Measurements from ENCODE around the gene COL18A1. TPM values are rescaled to one million over a fixed set of nuclear protein-coding genes. Genes with fewer than 3 reads are reported as not detected.

Gene COL18A1
- total RNA-seq, 1 donor from 2014 or later, result 59.0 TPM

DNA sequence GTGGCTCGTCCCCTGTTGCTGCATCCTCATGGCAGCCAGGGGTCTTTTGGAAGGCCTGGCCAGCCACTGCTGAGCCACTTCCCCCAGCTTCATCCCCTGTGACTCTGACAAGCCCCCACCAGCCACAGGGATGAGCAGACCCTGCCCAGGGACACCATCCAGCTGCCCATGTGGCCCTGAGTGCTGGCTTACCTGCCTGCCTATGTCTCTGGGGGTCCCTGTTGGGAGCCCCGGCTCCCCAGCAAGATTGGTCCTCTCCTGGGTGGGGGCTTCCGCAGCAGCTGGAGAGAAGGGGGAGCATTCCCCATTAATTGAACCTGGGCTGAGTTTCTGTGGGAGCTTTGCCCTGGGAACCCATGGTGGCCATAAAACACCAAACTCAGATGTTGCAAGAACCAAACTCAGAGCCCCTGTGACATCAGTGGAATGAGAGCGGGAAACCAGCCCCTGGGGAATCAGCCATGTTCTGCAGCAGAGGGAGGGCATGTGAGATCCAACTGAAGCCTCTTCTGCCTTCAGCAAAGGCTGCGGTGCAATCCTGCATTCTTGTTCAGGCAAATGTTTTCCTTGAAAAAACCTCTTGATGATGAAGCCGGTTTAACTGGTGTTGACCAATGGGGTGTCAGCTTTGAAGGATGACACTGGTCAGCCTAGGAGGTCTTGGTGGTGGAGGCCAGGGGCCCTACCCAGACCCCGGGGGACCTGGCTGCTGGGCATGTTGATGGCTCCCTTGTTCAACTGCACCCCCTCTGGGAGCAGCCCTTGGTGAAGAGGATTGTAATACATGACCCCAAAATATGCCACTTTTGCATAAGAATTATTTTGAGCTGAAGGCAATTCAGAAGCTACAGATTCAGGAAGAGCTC lies 28.3 kb upstream of the COL18A1 start:
- Histone ChIP-seq H3K4me1 (ENCODE audit: control insufficient read depth in 3 of 3, insufficient read depth in 3 of 3, low read length in 3 of 3) (no peaks in the 10 kb centered on the region), H3K36me3 (ENCODE audit: control insufficient read depth in 3 of 3, insufficient read depth in 3 of 3, low read length in 3 of 3) (no peaks in the 10 kb centered on the region), H3K9ac (ENCODE audit: low read depth in 1 of 3, low read length in 3 of 3) (no peak overlapping the region), H3K27ac (ENCODE audit: low read depth, low read length) (no peak overlapping the region), H3K9me3 (ENCODE audit: control insufficient read depth in 3 of 3, low read length in 3 of 3) (no peaks in the 10 kb centered on the region), H3K27me3 (ENCODE audit: control insufficient read depth in 3 of 3, insufficient read depth in 3 of 3, low read length in 3 of 3) (peaks cover 6 to 11% (median 8%) of the 10 kb centered on the region in 3 donors), H3K4me3 (ENCODE audit: low read length in 3 of 3) (no peak overlapping the region)

DNA sequence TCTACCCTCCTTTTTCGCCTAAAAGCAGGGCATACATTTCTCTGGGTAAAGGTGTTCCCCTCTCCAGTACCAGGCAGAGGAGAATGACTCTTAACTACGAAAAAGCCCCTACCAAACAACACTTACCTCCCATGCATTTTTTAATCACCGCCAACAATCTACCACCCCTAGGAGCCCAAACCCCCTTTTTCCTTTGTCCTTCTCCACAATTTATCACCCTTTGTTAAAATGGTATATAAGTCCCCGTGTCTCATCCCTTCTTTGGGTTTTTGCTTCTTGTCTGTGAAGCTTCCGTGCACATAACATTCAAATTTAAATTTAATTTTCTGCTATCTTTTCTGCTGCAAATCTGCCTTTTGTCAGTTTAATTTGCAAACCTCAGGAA lies 27.6 kb upstream of the COL18A1 start:
- H3K36me3 ChIP-seq (ENCODE audit: control insufficient read depth in 3 of 3, insufficient read depth in 3 of 3, low read length in 3 of 3), result no peaks in the 10 kb centered on the region
- H3K9me3 ChIP-seq (ENCODE audit: control insufficient read depth in 3 of 3, low read length in 3 of 3), result no peaks in the 10 kb centered on the region
- no peak overlapping the region for H3K27ac ChIP-seq (ENCODE audit: low read depth, low read length)
- H3K4me1 ChIP-seq (ENCODE audit: control insufficient read depth in 3 of 3, insufficient read depth in 3 of 3, low read length in 3 of 3), result no peaks in the 10 kb centered on the region
- H3K9ac ChIP-seq (ENCODE audit: low read depth in 1 of 3, low read length in 3 of 3), result no peak overlapping the region
- H3K27me3 ChIP-seq (ENCODE audit: control insufficient read depth in 3 of 3, insufficient read depth in 3 of 3, low read length in 3 of 3), result peaks cover 4 to 11% (median 10%) of the 10 kb centered on the region in 3 donors
- H3K4me3 ChIP-seq (ENCODE audit: low read length in 3 of 3), result no peak overlapping the region

DNA sequence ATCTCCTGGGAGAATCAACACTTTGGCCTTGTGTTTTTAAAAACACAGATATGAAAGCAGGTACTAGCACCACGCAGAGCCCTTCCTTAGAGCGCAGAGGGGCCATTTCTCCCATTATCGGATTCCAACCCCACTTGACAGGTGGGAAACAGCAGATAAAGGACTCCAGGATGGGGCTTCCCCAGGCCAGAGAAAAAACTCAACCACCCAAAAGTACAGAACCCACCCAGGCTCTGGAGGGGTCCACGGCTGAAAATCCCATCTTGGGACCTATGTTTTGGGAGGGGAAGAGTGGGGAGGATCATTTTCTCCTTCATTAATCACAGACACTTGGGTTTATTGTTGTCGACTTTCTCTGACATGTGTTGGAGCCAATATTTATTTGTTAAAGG lies 27.1 kb upstream of the COL18A1 start:
- no peak overlapping the region for H3K27ac ChIP-seq (ENCODE audit: low read depth, low read length)
- peaks cover 6 to 13% (median 13%) of the 10 kb centered on the region in 3 donors for H3K27me3 ChIP-seq (ENCODE audit: control insufficient read depth in 3 of 3, insufficient read depth in 3 of 3, low read length in 3 of 3)
- H3K36me3 ChIP-seq (ENCODE audit: control insufficient read depth in 3 of 3, insufficient read depth in 3 of 3, low read length in 3 of 3), result no peaks in the 10 kb centered on the region
- H3K9ac ChIP-seq (ENCODE audit: low read depth in 1 of 3, low read length in 3 of 3), result no peak overlapping the region
- no peaks in the 10 kb centered on the region for H3K4me1 ChIP-seq (ENCODE audit: control insufficient read depth in 3 of 3, insufficient read depth in 3 of 3, low read length in 3 of 3)
- H3K4me3 ChIP-seq (ENCODE audit: low read length in 3 of 3), result no peak overlapping the region
- H3K9me3 ChIP-seq (ENCODE audit: control insufficient read depth in 3 of 3, low read length in 3 of 3), result no peaks in the 10 kb centered on the region

DNA sequence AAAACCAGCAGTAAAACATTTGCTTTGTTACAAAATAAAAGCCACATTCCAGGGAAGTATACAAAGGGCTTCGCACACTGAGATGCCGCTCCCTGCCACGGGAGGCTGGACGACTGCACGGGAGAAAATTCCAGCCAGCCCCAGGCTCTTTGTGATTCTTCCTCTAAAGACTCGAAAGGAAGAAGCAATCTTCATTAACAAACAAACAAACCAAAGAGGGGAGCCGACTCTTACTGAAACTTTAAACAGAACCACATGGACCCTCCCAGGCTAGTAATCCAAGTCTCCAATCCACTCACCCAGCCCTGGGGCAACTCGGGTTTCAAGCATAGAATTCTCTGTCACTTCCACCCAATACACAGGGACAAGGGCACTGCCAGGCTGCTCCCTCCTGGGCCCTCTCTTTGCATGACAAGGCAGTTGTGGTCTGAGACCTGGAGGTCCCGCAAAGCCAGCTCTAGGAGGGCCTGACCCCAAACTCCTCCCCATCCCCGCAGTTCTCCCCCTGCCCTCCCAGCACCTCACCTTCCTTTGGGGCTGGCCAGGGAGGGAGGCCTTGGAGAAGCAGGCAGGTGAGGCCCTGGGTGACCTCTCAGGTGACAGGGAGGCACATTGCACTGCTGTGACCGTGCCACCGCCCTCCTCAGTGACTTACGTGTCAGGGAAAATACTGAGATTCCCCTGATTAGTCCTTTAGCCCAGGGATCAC lies 26.6 kb upstream of the COL18A1 start:
- H3K27me3 ChIP-seq (ENCODE audit: control insufficient read depth in 3 of 3, insufficient read depth in 3 of 3, low read length in 3 of 3), result peaks cover 7 to 17% (median 14%) of the 10 kb centered on the region in 3 donors
- no peaks in the 10 kb centered on the region for H3K4me1 ChIP-seq (ENCODE audit: control insufficient read depth in 3 of 3, insufficient read depth in 3 of 3, low read length in 3 of 3)
- no peak overlapping the region for H3K27ac ChIP-seq (ENCODE audit: low read depth, low read length)
- no peaks in the 10 kb centered on the region for H3K36me3 ChIP-seq (ENCODE audit: control insufficient read depth in 3 of 3, insufficient read depth in 3 of 3, low read length in 3 of 3)
- H3K4me3 ChIP-seq (ENCODE audit: low read length in 3 of 3), result no peak overlapping the region
- H3K9me3 ChIP-seq (ENCODE audit: control insufficient read depth in 3 of 3, low read length in 3 of 3), result no peaks in the 10 kb centered on the region
- no peak overlapping the region for H3K9ac ChIP-seq (ENCODE audit: low read depth in 1 of 3, low read length in 3 of 3)

DNA sequence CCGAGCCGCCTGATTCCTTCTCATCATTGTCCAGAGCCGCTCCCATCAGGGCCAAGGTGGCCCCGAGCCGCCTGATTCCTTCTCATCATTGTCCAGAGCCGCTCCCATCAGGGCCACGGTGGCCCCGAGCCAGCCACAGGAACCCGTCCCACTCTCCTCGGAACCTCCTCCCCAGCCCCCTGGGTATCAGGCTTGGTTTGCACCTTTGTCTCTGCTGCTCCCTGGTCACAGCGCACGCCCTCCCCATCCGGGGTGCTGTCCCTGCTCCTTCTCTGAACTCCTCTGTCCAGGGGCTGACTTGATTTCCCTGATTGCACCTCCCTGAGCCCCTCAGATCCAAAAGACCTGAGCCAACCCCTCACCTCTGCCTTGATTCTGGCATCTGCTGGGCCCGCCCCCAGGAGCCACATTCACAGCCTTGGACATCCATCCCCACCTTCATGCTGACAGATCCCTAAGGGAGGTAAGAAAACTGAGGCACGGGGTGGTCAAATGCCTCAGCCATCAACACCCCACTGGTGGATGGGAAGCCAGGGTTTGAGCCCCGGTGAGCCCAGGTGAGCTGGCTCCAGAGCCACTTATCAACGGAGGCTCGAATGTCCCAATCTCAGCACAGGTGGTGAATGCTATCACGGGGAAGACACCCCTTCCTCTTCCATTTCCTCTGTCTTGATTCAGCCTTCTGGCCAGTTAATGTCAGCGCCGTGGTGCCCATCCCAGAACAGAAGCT lies 25.6 kb upstream of the COL18A1 start:
- H3K36me3 ChIP-seq (ENCODE audit: control insufficient read depth in 3 of 3, insufficient read depth in 3 of 3, low read length in 3 of 3), result no peaks in the 10 kb centered on the region
- no peak overlapping the region for H3K4me3 ChIP-seq (ENCODE audit: low read length in 3 of 3)
- no peaks in the 10 kb centered on the region for H3K9me3 ChIP-seq (ENCODE audit: control insufficient read depth in 3 of 3, low read length in 3 of 3)
- H3K27ac ChIP-seq (ENCODE audit: low read depth, low read length), result no peak overlapping the region
- no peaks in the 10 kb centered on the region for H3K4me1 ChIP-seq (ENCODE audit: control insufficient read depth in 3 of 3, insufficient read depth in 3 of 3, low read length in 3 of 3)
- H3K9ac ChIP-seq (ENCODE audit: low read depth in 1 of 3, low read length in 3 of 3), result no peak overlapping the region
- H3K27me3 ChIP-seq (ENCODE audit: control insufficient read depth in 3 of 3, insufficient read depth in 3 of 3, low read length in 3 of 3), result peaks cover 7 to 10% (median 10%) of the 10 kb centered on the region in 3 donors

DNA sequence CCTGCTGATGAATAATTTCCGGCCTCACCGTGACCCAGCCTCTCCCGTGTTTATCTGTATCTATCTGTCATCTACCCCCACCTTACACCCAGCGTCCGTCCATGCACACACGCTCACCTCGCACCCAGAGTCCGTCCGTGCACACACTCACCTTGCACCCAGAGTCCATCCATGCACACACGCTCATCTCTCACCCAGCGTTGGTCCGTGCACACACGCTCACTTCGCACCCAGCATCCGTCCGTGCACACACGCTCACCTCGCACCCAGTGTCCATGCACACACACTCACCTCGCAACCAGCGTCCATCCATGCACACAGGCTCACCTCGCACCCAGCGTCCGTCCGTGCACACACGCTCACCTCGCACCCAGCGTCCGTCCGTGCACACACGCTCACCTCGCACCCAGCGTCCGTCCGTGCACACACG lies 25.0 kb upstream of the COL18A1 start:
- H3K4me1 ChIP-seq (ENCODE audit: control insufficient read depth in 3 of 3, insufficient read depth in 3 of 3, low read length in 3 of 3), result no peaks in the 10 kb centered on the region
- no peaks in the 10 kb centered on the region for H3K9me3 ChIP-seq (ENCODE audit: control insufficient read depth in 3 of 3, low read length in 3 of 3)
- peaks cover 7 to 12% (median 11%) of the 10 kb centered on the region in 3 donors for H3K27me3 ChIP-seq (ENCODE audit: control insufficient read depth in 3 of 3, insufficient read depth in 3 of 3, low read length in 3 of 3)
- no peak overlapping the region for H3K27ac ChIP-seq (ENCODE audit: low read depth, low read length)
- no peak overlapping the region for H3K9ac ChIP-seq (ENCODE audit: low read depth in 1 of 3, low read length in 3 of 3)
- no peaks in the 10 kb centered on the region for H3K36me3 ChIP-seq (ENCODE audit: control insufficient read depth in 3 of 3, insufficient read depth in 3 of 3, low read length in 3 of 3)
- H3K4me3 ChIP-seq (ENCODE audit: low read length in 3 of 3), result no peak overlapping the region

DNA sequence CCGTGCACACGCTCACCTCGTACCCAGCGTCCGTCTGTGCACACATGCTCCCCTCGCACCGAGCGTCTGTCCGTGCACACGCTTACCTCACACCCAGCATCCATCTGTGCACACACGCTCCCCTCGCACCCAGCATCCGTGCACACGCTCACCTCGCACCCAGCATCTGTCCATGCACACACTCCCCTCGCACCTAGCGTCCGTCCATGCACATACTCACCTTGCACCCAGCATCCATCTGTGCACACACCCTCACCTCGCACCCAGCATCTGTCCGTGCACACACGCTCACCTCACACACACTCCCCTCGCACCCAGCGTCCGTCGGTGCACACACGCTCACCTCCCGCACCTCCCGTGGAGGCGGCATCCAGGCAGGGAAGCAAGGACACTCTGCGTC lies 24.4 kb upstream of the COL18A1 start:
- no peak overlapping the region for H3K4me3 ChIP-seq (ENCODE audit: low read length in 3 of 3)
- H3K27me3 ChIP-seq (ENCODE audit: control insufficient read depth in 3 of 3, insufficient read depth in 3 of 3, low read length in 3 of 3), result peaks cover 13 to 18% (median 17%) of the 10 kb centered on the region in 3 donors
- no peaks in the 10 kb centered on the region for H3K4me1 ChIP-seq (ENCODE audit: control insufficient read depth in 3 of 3, insufficient read depth in 3 of 3, low read length in 3 of 3)
- no peak overlapping the region for H3K27ac ChIP-seq (ENCODE audit: low read depth, low read length)
- no peak overlapping the region for H3K9ac ChIP-seq (ENCODE audit: low read depth in 1 of 3, low read length in 3 of 3)
- H3K9me3 ChIP-seq (ENCODE audit: control insufficient read depth in 3 of 3, low read length in 3 of 3), result no peaks in the 10 kb centered on the region
- H3K36me3 ChIP-seq (ENCODE audit: control insufficient read depth in 3 of 3, insufficient read depth in 3 of 3, low read length in 3 of 3), result no peaks in the 10 kb centered on the region

DNA sequence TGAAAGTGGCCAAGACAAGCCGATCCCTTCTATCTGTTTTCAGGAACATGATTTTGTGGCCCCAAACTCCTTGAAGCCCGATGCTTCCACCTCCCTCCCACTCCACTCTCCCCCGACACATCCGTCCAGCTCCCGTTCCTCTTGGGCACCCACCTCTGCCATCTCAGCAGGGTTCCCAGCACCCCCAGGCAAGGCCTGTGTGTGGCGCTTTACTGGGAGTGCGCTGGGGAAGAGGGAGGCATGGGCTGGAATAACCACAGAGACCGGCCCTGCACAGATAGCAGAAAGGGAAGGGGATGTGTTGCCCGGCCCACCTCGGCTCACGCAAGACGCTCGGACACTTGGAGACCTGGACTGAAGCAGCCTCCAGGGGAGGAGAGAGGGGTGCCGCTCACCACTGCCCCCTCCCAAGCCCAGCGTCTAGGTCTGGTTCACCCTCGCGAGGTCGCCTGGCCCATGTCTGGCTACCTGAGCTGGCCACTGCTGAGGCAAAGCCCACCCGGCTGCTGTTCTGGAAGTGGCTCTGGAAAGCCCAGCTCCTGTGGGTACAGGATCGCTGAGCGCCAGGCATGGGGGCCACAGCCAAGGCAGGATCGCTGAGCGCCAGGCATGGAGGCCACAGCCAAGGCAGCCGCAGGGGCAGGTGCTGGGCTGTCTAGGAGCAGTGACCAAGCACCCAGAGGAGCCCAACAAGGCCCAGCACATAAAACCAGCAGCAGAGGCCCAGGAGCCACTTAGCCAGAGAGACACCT lies 23.8 kb upstream of the COL18A1 start:
- no peak overlapping the region for H3K27ac ChIP-seq (ENCODE audit: low read depth, low read length)
- peaks cover 16 to 23% (median 22%) of the 10 kb centered on the region in 3 donors for H3K27me3 ChIP-seq (ENCODE audit: control insufficient read depth in 3 of 3, insufficient read depth in 3 of 3, low read length in 3 of 3)
- H3K4me1 ChIP-seq (ENCODE audit: control insufficient read depth in 3 of 3, insufficient read depth in 3 of 3, low read length in 3 of 3), result peaks cover under 1% of the 10 kb centered on the region in 3 donors
- no peaks in the 10 kb centered on the region for H3K36me3 ChIP-seq (ENCODE audit: control insufficient read depth in 3 of 3, insufficient read depth in 3 of 3, low read length in 3 of 3)
- H3K4me3 ChIP-seq (ENCODE audit: low read length in 3 of 3), result no peak overlapping the region
- H3K9me3 ChIP-seq (ENCODE audit: control insufficient read depth in 3 of 3, low read length in 3 of 3), result no peaks in the 10 kb centered on the region
- H3K9ac ChIP-seq (ENCODE audit: low read depth in 1 of 3, low read length in 3 of 3), result no peak overlapping the region

DNA sequence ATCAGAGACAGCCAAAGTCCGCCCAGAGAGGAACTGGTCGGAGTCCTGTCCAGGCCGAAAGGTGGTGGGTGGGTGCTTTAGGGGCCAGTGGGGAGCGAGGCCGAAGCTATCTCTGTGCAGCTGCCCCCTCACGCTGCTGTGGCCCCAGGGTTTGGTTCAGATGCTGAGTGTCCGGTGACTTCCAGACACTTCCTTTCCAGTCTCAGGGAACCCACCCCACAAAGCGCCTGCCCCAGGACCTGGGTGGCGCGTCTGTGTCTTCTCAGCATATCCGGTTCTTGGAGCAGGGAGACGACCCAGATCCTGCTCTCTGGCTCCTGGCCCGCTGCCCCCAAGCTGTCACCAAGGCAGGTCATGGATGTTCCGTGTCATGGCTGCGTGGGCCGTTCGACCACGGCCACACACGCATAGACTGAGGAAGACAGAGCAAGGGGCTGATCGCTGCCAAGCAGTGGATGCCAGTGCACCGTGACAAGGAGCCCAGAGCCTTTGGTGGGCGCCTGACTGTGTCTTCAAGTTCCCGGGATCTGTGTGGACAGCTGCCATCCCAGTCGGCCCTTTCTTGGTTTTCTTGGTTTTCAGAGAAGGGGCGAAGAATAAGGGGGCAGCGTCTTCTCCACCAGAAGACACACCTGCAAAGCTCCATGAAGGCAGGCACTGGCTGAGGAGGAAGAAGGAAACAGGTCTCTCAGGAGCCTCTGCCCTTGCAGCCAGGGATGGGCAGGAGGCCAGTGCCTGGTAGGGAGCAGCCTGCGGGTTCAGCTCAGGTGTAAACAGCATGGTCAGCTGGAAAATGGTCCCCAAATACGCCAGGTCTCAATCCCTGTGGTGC lies 22.9 kb upstream of the COL18A1 start:
- no peak overlapping the region for H3K4me3 ChIP-seq (ENCODE audit: low read length in 3 of 3)
- H3K27me3 ChIP-seq (ENCODE audit: control insufficient read depth in 3 of 3, insufficient read depth in 3 of 3, low read length in 3 of 3), result peaks cover 24 to 28% (median 28%) of the 10 kb centered on the region in 3 donors
- H3K27ac ChIP-seq (ENCODE audit: low read depth, low read length), result no peak overlapping the region
- H3K9me3 ChIP-seq (ENCODE audit: control insufficient read depth in 3 of 3, low read length in 3 of 3), result no peaks in the 10 kb centered on the region
- H3K4me1 ChIP-seq (ENCODE audit: control insufficient read depth in 3 of 3, insufficient read depth in 3 of 3, low read length in 3 of 3), result peaks cover 9% of the 10 kb centered on the region in 3 donors
- H3K36me3 ChIP-seq (ENCODE audit: control insufficient read depth in 3 of 3, insufficient read depth in 3 of 3, low read length in 3 of 3), result no peaks in the 10 kb centered on the region
- H3K9ac ChIP-seq (ENCODE audit: low read depth in 1 of 3, low read length in 3 of 3), result no peak overlapping the region
